Stimulated activated CD8-positive, alpha-beta memory T cell treated with anti-CD3 and anti-CD28 coated beads, Interleukin-12 subunit alpha, Interleukin-12 subunit beta, amount 100 ng/mL, for 4 hours (primary cell): ENCODE measurements around the gene SMIM33.
A peak's percentile ranks its signal among the peaks of the same experiment; 100 is the strongest.
"Not testable (repeated sequence)": the region's sequence is repeated elsewhere in the genome, so short reads cannot be mapped to it uniquely, and the experiment has no call there.

ENCODE experiments used
- DNase-seq: peaks from one replicate; pipeline ENCODE4 v3.0.0-alpha.2; 2020; ENCODE audit warnings: low read depth

Gene SMIM33

DNA sequence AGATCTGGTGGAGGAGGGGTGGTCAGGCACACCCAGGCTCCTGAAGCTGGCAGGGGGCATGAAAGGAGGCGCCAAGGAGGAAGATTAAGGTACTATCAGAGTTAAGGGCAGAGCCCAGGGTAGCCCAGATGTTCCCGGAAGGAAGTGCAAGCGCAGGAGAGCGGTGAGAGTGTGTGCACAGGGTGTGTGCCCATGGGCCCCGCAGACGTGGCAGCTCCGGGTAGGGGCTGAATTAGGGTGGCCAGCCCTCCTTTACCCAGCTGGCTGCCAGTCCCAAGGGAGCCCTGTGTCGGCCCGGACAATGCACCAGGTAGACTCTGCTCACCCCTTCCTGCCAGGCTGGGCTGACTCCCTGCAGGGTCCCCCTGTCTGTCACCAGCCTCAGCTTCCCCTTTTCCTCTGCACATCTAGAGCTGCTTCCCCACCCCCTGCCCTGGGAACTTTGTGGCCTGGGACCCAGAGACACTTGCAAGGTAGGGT lies at the start of gene SMIM33:
Gene SMIM33, plus strand, starts transcription at position 184 of the 480 bp plus-strand sequence. Its CDS starts 118 bp downstream, at position 302.
- no peak for DNase-seq

- DNase-seq = no peak
These were observed 48.4 kb upstream of the SMIM33 start for GRCh38 chr5:139422307-139422893.

DNA sequence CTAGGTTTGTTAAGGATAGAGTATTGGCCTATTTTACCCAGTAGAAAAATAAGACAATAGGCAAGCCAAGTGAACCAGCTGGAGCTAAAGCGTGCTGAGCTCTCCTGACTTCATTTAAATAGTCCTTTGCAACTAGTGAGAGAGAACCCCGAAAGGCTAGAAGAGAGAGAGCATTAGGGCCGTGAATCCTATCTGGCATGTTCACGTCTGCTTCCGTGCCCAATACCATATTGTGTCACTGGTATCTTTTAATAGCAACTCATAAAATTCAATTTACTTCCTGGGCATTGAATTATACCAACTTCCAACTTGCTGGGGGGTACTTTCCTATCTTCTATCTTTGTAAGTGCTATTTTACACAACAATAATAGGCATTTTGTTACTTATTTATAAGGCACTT lies 45.3 kb upstream of the SMIM33 start:
- no peak for DNase-seq

- no peak for DNase-seq
These were observed 44.5 kb upstream of the SMIM33 start for GRCh38 chr5:139426203-139426885.

- DNase-seq = no peak
These were observed 40.8 kb upstream of the SMIM33 start for GRCh38 chr5:139430015-139430414.

DNA sequence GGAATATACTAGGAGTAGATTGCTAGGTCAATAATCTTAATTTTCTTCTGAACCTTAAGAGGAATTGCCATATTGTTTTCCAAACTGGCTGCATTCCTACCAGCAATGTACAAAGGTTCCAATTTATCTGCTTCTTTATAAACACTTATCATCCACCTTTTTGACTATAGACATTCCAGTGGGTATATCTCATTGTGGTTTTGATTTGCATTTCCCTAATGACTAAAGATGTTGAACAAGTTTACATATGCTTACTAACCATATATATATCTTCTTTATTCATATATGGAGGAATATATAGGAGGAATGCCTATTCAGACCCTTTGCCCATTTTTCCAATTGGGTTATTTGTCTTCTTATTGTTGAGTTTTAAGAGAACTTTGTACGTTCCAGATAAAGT lies 39.1 kb upstream of the SMIM33 start:
- DNase-seq = no peak

DNA sequence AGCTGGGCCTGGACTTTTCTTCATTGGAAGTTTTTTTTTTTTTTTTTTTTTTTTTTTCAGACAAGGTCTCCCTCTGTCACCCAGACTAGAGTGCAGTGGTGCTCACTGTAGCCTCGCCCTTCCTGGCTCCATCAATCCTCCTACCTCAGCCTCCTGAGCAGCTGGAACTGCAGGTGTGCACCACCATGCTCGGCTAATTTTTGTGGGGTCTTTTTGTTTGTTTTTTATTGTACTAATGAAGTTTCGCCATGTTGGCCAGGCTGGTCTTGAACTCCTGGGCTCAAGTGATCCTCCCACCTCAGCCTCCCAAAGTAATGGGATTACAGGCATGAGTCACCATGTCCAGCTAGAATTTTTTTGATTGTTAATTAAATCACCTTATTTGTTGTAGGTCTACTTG lies 35.1 kb upstream of the SMIM33 start:
- no peak for DNase-seq

DNA sequence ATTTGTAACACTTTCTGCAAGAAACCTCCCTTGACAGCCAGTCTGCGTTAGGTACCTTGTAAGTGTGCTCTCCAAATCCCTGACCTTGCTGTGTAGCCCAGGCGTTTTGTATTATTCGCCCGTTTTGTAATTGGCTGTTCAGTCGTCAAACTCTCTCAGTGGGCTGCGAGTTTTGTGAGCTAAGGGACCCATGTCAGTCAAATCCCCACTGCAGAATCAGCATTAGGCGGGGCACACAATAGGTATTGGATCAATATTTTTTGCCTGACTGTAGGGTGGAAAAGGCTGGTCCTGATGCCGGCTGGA lies 32.1 kb upstream of the SMIM33 start:
- no peak for DNase-seq

GRCh38 chr5:139439013-139439903 lies 31.5 kb upstream of the SMIM33 start, which contains the start of gene DNAJC18:
DNAJC18 (minus strand) TSS chr5:139439525; CDS start chr5:139439445, 80 bp downstream.
- DNase-seq = peak; percentile 77

GRCh38 chr5:139440416-139440815 lies 30.4 kb upstream of the SMIM33 start:
- not testable (repeated sequence) for DNase-seq

DNA sequence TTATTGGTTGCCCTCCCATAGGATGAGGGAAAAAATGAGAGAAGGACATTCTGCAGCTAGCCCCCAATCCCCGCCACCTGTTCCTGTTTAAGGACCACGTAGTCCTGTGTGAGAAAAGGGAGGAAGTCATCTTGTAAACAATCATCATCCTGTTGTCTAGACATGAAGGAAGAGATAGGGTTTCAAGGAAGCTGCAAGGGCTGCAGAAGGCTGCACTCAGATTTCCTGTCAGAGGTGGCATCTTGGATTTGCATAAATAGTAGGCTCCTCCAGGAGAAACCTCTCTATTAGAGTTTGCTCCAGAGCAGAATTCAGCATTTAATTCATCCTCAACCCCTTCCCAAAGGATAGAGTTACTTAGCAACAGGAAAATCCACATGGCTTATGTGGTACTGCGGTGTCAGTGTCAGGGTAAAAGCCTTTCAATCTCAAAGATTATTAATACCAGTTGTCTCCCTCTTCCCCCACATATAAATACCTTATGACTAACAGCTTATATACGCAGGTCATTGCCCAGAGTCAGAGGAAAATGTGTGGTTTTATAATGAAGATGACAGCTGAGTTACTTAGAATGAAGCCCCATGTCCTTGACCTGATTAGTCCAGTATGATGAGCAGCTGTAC lies 26.9 kb upstream of the SMIM33 start:
- no peak for DNase-seq

GRCh38 chr5:139445325-139446170 lies 25.3 kb upstream of the SMIM33 start:
- no peak for DNase-seq

GRCh38 chr5:139446956-139447779 lies 23.6 kb upstream of the SMIM33 start:
- DNase-seq = no peak

GRCh38 chr5:139451176-139451575 lies 19.6 kb upstream of the SMIM33 start:
- DNase-seq = no peak

DNA sequence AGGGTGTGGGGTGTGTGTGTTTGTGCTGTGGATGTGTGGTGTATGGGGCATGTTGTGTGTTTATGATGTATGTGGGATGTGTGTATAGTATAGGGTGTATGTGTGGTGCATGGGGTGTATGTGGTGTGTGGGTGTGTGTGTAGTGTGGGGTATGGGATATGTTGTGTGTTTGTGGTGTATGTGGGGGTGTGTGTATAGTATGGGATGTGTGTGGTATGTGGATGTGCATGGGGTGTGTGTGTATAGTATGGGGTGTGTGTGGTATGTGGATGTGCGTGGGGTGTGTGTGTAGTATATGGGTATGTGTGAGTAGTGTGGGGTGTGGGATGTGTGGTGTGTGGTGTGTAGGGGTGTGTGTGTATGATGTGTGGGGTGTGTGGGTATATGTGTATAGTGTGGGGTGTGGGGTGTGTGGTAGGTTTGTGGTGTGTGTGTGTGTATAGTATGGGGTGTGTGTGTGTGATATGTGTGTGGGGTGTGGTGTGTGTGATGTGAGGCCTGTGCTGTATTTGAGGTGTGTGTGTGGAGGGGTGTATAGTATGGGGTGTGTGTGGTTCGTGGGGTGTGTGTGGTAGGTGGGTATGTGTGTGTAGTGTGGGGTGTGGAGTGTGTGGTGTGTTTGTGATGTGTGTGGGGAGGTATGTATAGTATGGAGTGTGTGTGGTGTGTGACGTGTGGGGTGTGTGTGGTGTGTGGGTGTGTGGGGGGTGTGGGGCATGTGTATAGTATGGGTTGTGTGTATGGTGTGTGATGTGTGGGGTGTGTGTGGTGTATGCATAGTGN lies 18.7 kb upstream of the SMIM33 start:
- DNase-seq = no peak

- peak; percentile 29 for DNase-seq
These were observed 16.9 kb upstream of the SMIM33 start for GRCh38 chr5:139453683-139454567.

GRCh38 chr5:139454568-139455290 lies 16.1 kb upstream of the SMIM33 start:
- no peak for DNase-seq

GRCh38 chr5:139456776-139457175 lies 14.0 kb upstream of the SMIM33 start:
- no peak for DNase-seq
